NT2/D1 (cell line): ENCODE results near the gene SLC8A1.

Experiments
- SUZ12 ChIP-seq: IDR thresholded peaks from 2 replicates; pipeline ENCODE4 v1.6.1; 2011; ENCODE audit not compliant: insufficient read length, insufficient read depth; ENCODE audit errors: extremely low read depth
- ZNF274 ChIP-seq: IDR thresholded peaks from 2 replicates; pipeline ENCODE4 v1.6.1; 2011; ENCODE audit warnings: mild to moderate bottlenecking, low read depth, low read length

DNA sequence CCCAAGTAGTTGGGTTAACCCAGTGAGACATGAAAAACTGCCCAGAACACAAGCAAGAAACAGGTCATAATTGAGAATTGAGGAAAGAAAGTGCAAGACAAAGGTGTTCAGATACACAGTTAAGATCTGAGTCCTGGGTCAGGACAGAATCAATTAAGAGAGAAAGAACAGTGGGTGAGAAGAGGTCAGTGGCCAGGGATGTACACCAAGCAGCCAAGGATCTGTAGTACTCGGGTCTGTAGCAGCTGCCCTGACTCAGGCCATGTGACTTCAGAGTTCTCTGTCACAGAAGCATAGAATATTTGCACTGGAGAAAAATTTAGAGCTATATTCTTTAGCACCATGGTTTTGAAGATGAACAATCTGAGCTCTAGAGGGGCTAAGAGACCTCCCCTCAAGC, 141.6 kb downstream of the SLC8A1 start:
- TF ChIP-seq ZNF274 (no peak), SUZ12 (no peak)
